WTC11 (cell line): Measurements from ENCODE around the gene TMEM79. TPM values are rescaled to one million over a fixed set of nuclear protein-coding genes. Genes with fewer than 3 reads are reported as not detected.

Experiments
- ATAC-seq: fragments of 200-7000 bp; cut with Tn5 transposase; 2 replicates; pipeline ENCODE4 v1.10.0; 2021; ENCODE audit warnings: mild to moderate bottlenecking, moderate library complexity
- CTCF ChIA-PET: fragments of 300-600 bp; sonication (Branson Sonifier 250); formaldehyde crosslinking; loops from one replicate; lab custom pipeline; 2021; ENCODE audit warnings: antibody characterized with exemption; lab: Charles Lee
- POLR2A ChIA-PET: fragments of 350-600 bp; sonication (Branson Sonifier 250); formaldehyde crosslinking; loops from one replicate; lab custom pipeline; 2021; ENCODE audit warnings: antibody characterized with exemption; lab: Charles Lee
- DNase-seq: peaks from one replicate; pipeline ENCODE4 v3.0.0; 2021; ENCODE audit warnings: low spot score
- H3K27ac Mint-ChIP-seq: 2 replicates; pipeline ENCODE4 v1.8.0; 2021; ENCODE audit warnings: mixed read lengths
- H3K27me3 Mint-ChIP-seq: 2 replicates; pipeline ENCODE4 v1.8.0; 2021; ENCODE audit warnings: low read depth, mild to moderate bottlenecking, moderate library complexity, mixed read lengths
- H3K36me3 Mint-ChIP-seq: 2 replicates; pipeline ENCODE4 v1.8.0; 2021; ENCODE audit warnings: mixed read lengths
- H3K4me1 Mint-ChIP-seq: 2 replicates; pipeline ENCODE4 v1.8.0; 2022; ENCODE audit warnings: mixed read lengths
- H3K4me3 Mint-ChIP-seq: 2 replicates; pipeline ENCODE4 v1.8.0; 2021; ENCODE audit warnings: mild to moderate bottlenecking, moderate library complexity, mixed read lengths
- H3K9me3 Mint-ChIP-seq: 2 replicates; pipeline ENCODE4 v1.8.0; 2021; ENCODE audit warnings: mixed read lengths
- AFF4 ChIP-seq: sonication (generic); formaldehyde crosslinking; IDR thresholded peaks from 2 replicates; pipeline ENCODE4 v1.8.1; 2023; ENCODE audit warnings: mild to moderate bottlenecking, missing genetic modification reagents, borderline replicate concordance
- ATF3 ChIP-seq: sonication (generic); formaldehyde crosslinking; conservative IDR thresholded peaks from 2 replicates; pipeline ENCODE4 v1.8.1; 2022; ENCODE audit warnings: mild to moderate bottlenecking, missing genetic modification reagents
- E2F1 ChIP-seq: sonication (generic); formaldehyde crosslinking; IDR thresholded peaks from 2 replicates; pipeline ENCODE4 v1.8.0; 2022; ENCODE audit warnings: mild to moderate bottlenecking, missing genetic modification reagents
- E2F4 ChIP-seq: sonication (generic); formaldehyde crosslinking; IDR thresholded peaks from 2 replicates; pipeline ENCODE4 v1.8.1; 2022; ENCODE audit warnings: low read depth, mild to moderate bottlenecking, moderate library complexity, missing genetic modification reagents, borderline replicate concordance
- ERG ChIP-seq: fragments of 250-450 bp; sonication (Bioruptor Pico); IDR thresholded peaks from 2 replicates; pipeline ENCODE4 v1.8.0; 2021; ENCODE audit warnings: mild to moderate bottlenecking
- ETV6 ChIP-seq: sonication (generic); formaldehyde crosslinking; IDR thresholded peaks from 2 replicates; pipeline ENCODE4 v1.8.1; 2022; ENCODE audit warnings: mild to moderate bottlenecking, missing genetic modification reagents
- MLX ChIP-seq: sonication (generic); formaldehyde crosslinking; IDR thresholded peaks from 2 replicates; pipeline ENCODE4 v1.8.1; 2023; ENCODE audit warnings: mild to moderate bottlenecking, missing genetic modification reagents, moderate library complexity
- NR3C1 ChIP-seq: sonication (generic); formaldehyde crosslinking; conservative IDR thresholded peaks from 2 replicates; pipeline ENCODE4 v1.8.1; 2023; ENCODE audit warnings: low read depth, mild to moderate bottlenecking, missing genetic modification reagents
- PRDM15 ChIP-seq: sonication (generic); formaldehyde crosslinking; IDR thresholded peaks from 2 replicates; pipeline ENCODE4 v1.8.0; 2022; ENCODE audit warnings: missing genetic modification reagents
- SMAD3 ChIP-seq: sonication (generic); formaldehyde crosslinking; IDR thresholded peaks from 2 replicates; pipeline ENCODE4 v1.8.0; 2022; ENCODE audit warnings: missing genetic modification reagents, mild to moderate bottlenecking, borderline replicate concordance
- USF2 ChIP-seq: sonication (generic); formaldehyde crosslinking; IDR thresholded peaks from 2 replicates; pipeline ENCODE4 v1.8.1; 2023; ENCODE audit warnings: mild to moderate bottlenecking, missing genetic modification reagents, moderate library complexity
- ZBTB21 ChIP-seq: sonication (generic); formaldehyde crosslinking; IDR thresholded peaks from 2 replicates; pipeline ENCODE4 v1.8.1; 2023; ENCODE audit warnings: mild to moderate bottlenecking, missing genetic modification reagents, borderline replicate concordance
- ZMAT4 ChIP-seq: fragments of 250-450 bp; sonication (Bioruptor Pico); IDR thresholded peaks from 2 replicates; pipeline ENCODE4 v1.9.0; 2021; ENCODE audit warnings: mild to moderate bottlenecking
- ZNF219 ChIP-seq: sonication (generic); formaldehyde crosslinking; IDR thresholded peaks from 2 replicates; pipeline ENCODE4 v1.8.0; 2023; ENCODE audit warnings: missing genetic modification reagents, mild to moderate bottlenecking, borderline replicate concordance
- ZNF416 ChIP-seq: fragments of 250-450 bp; sonication (Bioruptor Pico); IDR thresholded peaks from 2 replicates; pipeline ENCODE4 v1.9.0; 2021; ENCODE audit warnings: mild to moderate bottlenecking, inconsistent platforms
- total RNA-seq: library from RNA; stranded (reverse); gene quantifications from 3 replicates; pipeline ENCODE4 v1.2.3, GENCODE V29; 2021

The TMEM79 gene
- total RNA-seq, 1 experiment from 2014 or later, result 2.2 TPM

GRCh38 chr1:156293895-156294294 lies 9.8 kb downstream of the TMEM79 start:
- Mint-ChIP-seq H3K27ac (no peak overlapping the region), H3K4me1 (peaks cover 7% of the 10 kb centered on the region)
- no peak for DNase-seq
- TF ChIP-seq ATF3 (CRISPR knock-in tag) (no peak), AFF4 (CRISPR knock-in tag) (no peak), USF2 (CRISPR knock-in tag) (no peak), MLX (no peak), NR3C1 (CRISPR knock-in tag) (no peak), PRDM15 (no peak)
- TF ChIP-seq, all 79 proteins: peak for 0
- CTCF ChIA-PET, result interaction anchor here (1.5 kb wide), 2 partner anchors 12 to 66 kb away, joined by 3 to 4 read pairs; partner anchors contain the start of gene SMG5
- Mint-ChIP-seq H3K9me3 (no peaks in the 10 kb centered on the region), H3K36me3 (no peaks in the 10 kb centered on the region), H3K27me3 (no peaks in the 10 kb centered on the region; the same call in 1 of the 2 replicates), H3K4me3 (no peak overlapping the region)
- POLR2A ChIA-PET, result no interaction called here
- no peak for ATAC-seq

- peak within 1 kb of the TSS; percentile 86 for H3K4me3 Mint-ChIP-seq
- H3K27ac Mint-ChIP-seq, result peak within 1 kb of the TSS; percentile 53; the same call in 1 of the 2 replicates
- no peaks in the 10 kb centered on the region for H3K9me3 Mint-ChIP-seq
- H3K27me3 Mint-ChIP-seq, result no peaks in the 10 kb centered on the region; the same call in 1 of the 2 replicates
- peaks cover 7% of the 10 kb centered on the region for H3K4me1 Mint-ChIP-seq
- DNase-seq (peak; percentile 40), ATAC-seq (no peak; the same call in 1 of the 2 replicates)
- no peaks in the 10 kb centered on the region for H3K36me3 Mint-ChIP-seq
- ChIA-PET CTCF (interaction anchor here (1.1 to 1.5 kb wide), 2 partner anchors 64 to 154 kb away, joined by 3 read pairs; no protein-coding TSS in a partner anchor), POLR2A (no interaction called here)
- TF ChIP-seq ZNF416 (CRISPR knock-in tag) (no peak), SMAD3 (0 out of 2 replicates have a peak, but pooled peaks have one; percentile 37), USF2 (CRISPR knock-in tag) (peak; percentile 96), ETV6 (CRISPR knock-in tag) (no peak), ZBTB21 (CRISPR knock-in tag) (no peak), E2F4 (CRISPR knock-in tag) (no peak), ERG (CRISPR knock-in tag) (no peak), E2F1 (CRISPR knock-in tag) (no peak), ZNF219 (CRISPR knock-in tag) (no peak), ZMAT4 (CRISPR knock-in tag) (no peak)
Observed at GRCh38 chr1:156295391-156295947, 11.3 kb downstream of the TMEM79 start, which contains the start of gene GLMP. GLMP (minus strand) TSS chr1:156295679; CDS start chr1:156295645, 34 bp downstream.
